SU-DHL-6 (cell line): ENCODE results near the gene MITF.

Experiments used
- H2AFZ ChIP-seq: fragments of 200-600 bp; sonication (generic); 2 replicates; pipeline ENCODE4 v1.6.1; 2014; ENCODE audit warnings: low read depth, mild to moderate bottlenecking, moderate library complexity, mixed read lengths, antibody characterized with exemption, low read length; ENCODE audit not compliant: severe bottlenecking
- H3F3A ChIP-seq: fragments of 200-600 bp; shearing (Covaris generic); 2 replicates; pipeline ENCODE4 v1.6.0; 2016; ENCODE audit warnings: antibody characterized with exemption, mild to moderate bottlenecking; ENCODE audit not compliant: insufficient read depth
- H3K27ac ChIP-seq: fragments of 200-600 bp; sonication (generic); 2 replicates; pipeline ENCODE4 v1.5.1; 2016; ENCODE audit warnings: low read depth, mild to moderate bottlenecking, low read length, moderate library complexity, mixed read lengths
- H3K27me3 ChIP-seq: fragments of 200-600 bp; sonication (generic), shearing (Covaris generic); 2 replicates; pipeline ENCODE4 v1.6.0; 2014; ENCODE audit warnings: mild to moderate bottlenecking, low read length
- H3K36me3 ChIP-seq: fragments of 200-600 bp; sonication (generic); 2 replicates; pipeline ENCODE4 v1.6.1; 2014; ENCODE audit warnings: mild to moderate bottlenecking, low read length, mixed read lengths
- H3K4me2 ChIP-seq: fragments of 300-600, 200-600 bp; shearing (Covaris generic), sonication (generic); 2 replicates; pipeline ENCODE4 v1.6.0; 2014; ENCODE audit warnings: low read length, low read depth, mild to moderate bottlenecking; ENCODE audit not compliant: poor library complexity, severe bottlenecking
- H3K4me3 ChIP-seq: fragments of 200-600 bp; sonication (generic); 2 replicates; pipeline ENCODE4 v1.5.1; 2014; ENCODE audit warnings: antibody characterized with exemption, low read length, mild to moderate bottlenecking, mixed read lengths; ENCODE audit not compliant: insufficient read depth, poor library complexity, severe bottlenecking
- H3K79me2 ChIP-seq: fragments of 200-600 bp; sonication (generic); 2 replicates; pipeline ENCODE4 v1.6.1; 2014; ENCODE audit warnings: mild to moderate bottlenecking, low read length, moderate library complexity; ENCODE audit not compliant: insufficient read depth
- H3K9ac ChIP-seq: fragments of 200-600 bp; sonication (generic); 2 replicates; pipeline ENCODE4 v1.7.0; 2014; ENCODE audit warnings: mild to moderate bottlenecking, low read length
- H3K9me2 ChIP-seq: fragments of 200-600 bp; sonication (generic); replicated peaks from 2 replicates; pipeline ENCODE4 v1.6.1; 2014; ENCODE audit warnings: low read length; ENCODE audit not compliant: insufficient read depth
- H3K9me3 ChIP-seq: fragments of 200-600 bp; sonication (generic); 2 replicates; pipeline ENCODE4 v1.6.1; 2014; ENCODE audit warnings: low read length, mixed read lengths; ENCODE audit not compliant: insufficient read depth
- H4K20me1 ChIP-seq: fragments of 200-600 bp; sonication (generic); 2 replicates; pipeline ENCODE4 v1.6.1; 2014; ENCODE audit warnings: low read depth, mild to moderate bottlenecking, antibody characterized with exemption, low read length, moderate library complexity, mixed read lengths
- CTCF ChIP-seq: fragments of 200-600 bp; sonication (generic); IDR thresholded peaks from one replicate; pipeline ENCODE4 v1.5.1; 2017; ENCODE audit warnings: antibody characterized with exemption, mild to moderate bottlenecking, low read length, moderate library complexity; ENCODE audit not compliant: insufficient read depth, poor library complexity, severe bottlenecking
- EZH2phosphoT487 ChIP-seq: fragments of 200-600 bp; sonication (generic), shearing (Covaris generic); conservative IDR thresholded peaks from 2 replicates; pipeline ENCODE4 v1.6.1; 2018; ENCODE audit warnings: mild to moderate bottlenecking, antibody characterized with exemption, low read length, moderate library complexity, mixed read lengths

The MITF gene

GRCh38 chr3:69710153-69710977 lies 28.9 kb upstream of the MITF start:
- no peak overlapping the region for H3K27ac ChIP-seq
- H3K79me2 ChIP-seq, result no peaks in the 10 kb centered on the region
- no peaks in the 10 kb centered on the region for H3K9me3 ChIP-seq
- no peak overlapping the region for H3K9ac ChIP-seq
- H3K4me3 ChIP-seq, result no peak overlapping the region
- no peaks in the 10 kb centered on the region for H3K36me3 ChIP-seq
- H3F3A ChIP-seq, result no peaks in the 10 kb centered on the region
- no peaks in the 10 kb centered on the region for H3K27me3 ChIP-seq
- TF ChIP-seq CTCF (no peak), EZH2phosphoT487 (no peak)
- no peaks in the 10 kb centered on the region for H4K20me1 ChIP-seq
- no peak overlapping the region for H2AFZ ChIP-seq
- no peak overlapping the region for H3K4me2 ChIP-seq
- H3K9me2 ChIP-seq, result no peaks in the 10 kb centered on the region

DNA sequence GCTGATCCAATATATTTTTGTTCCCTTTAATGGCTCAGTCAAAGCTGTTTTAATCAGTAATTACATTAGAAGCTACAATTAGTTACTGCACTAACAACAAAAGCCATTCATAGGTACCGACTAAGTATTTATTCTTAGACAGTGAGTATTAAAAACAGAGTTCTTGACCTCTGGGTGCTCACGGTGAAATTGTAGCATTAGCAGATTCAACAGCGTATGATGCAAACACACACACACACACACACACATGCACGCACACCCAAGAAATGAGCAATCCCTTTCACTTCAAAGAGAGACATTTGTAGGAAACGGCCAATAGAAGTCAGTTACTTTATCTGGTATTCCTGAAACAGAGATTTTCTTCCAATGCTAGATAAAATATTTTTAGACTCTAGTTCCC lies 27.0 kb upstream of the MITF start:
- H3F3A ChIP-seq, result no peaks in the 10 kb centered on the region
- no peak overlapping the region for H3K27ac ChIP-seq
- no peaks in the 10 kb centered on the region for H3K36me3 ChIP-seq
- no peak overlapping the region for H3K4me2 ChIP-seq
- TF ChIP-seq CTCF (no peak), EZH2phosphoT487 (no peak)
- H3K9me2 ChIP-seq, result no peaks in the 10 kb centered on the region
- no peaks in the 10 kb centered on the region for H3K9me3 ChIP-seq
- H3K27me3 ChIP-seq, result no peaks in the 10 kb centered on the region
- no peak overlapping the region for H3K4me3 ChIP-seq
- H4K20me1 ChIP-seq, result no peaks in the 10 kb centered on the region
- no peak overlapping the region for H3K9ac ChIP-seq
- no peaks in the 10 kb centered on the region for H3K79me2 ChIP-seq
- H2AFZ ChIP-seq, result no peak overlapping the region

DNA sequence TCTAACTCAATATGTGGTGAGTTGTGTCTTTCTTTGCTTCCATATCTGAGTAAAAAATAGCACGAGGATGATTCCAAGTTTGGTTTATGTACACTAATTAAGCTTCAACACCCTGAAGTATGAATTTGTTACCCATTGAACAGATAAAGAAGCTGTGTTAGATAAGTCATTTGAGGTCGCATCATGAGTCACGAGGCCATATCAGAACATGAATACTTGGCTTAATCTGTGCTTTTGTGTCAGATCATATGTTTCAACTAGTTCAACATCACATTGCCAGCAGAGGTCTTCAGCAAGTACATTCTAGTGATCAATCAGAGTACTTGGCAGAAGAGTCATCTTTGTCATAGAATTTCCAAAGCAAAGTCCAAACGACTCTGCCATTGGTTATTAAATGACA lies 26.3 kb upstream of the MITF start:
- H3K27me3 ChIP-seq, result no peaks in the 10 kb centered on the region
- no peak overlapping the region for H3K4me3 ChIP-seq
- no peak overlapping the region for H3K4me2 ChIP-seq
- no peaks in the 10 kb centered on the region for H4K20me1 ChIP-seq
- no peaks in the 10 kb centered on the region for H3K36me3 ChIP-seq
- no peak overlapping the region for H2AFZ ChIP-seq
- H3K79me2 ChIP-seq, result no peaks in the 10 kb centered on the region
- no peak overlapping the region for H3K27ac ChIP-seq
- no peaks in the 10 kb centered on the region for H3K9me2 ChIP-seq
- no peaks in the 10 kb centered on the region for H3K9me3 ChIP-seq
- no peak for TF ChIP-seq EZH2phosphoT487
- no peak overlapping the region for H3K9ac ChIP-seq
- no peaks in the 10 kb centered on the region for H3F3A ChIP-seq

- TF ChIP-seq CTCF (no peak), EZH2phosphoT487 (no peak)
- Histone ChIP-seq H4K20me1 (no peaks in the 10 kb centered on the region), H2AFZ (no peak overlapping the region), H3K36me3 (no peaks in the 10 kb centered on the region), H3K4me2 (no peak overlapping the region), H3F3A (no peaks in the 10 kb centered on the region), H3K9me2 (no peaks in the 10 kb centered on the region), H3K27me3 (no peaks in the 10 kb centered on the region), H3K4me3 (no peak overlapping the region), H3K9ac (no peak overlapping the region), H3K79me2 (no peaks in the 10 kb centered on the region), H3K27ac (no peak overlapping the region), H3K9me3 (no peaks in the 10 kb centered on the region)
Observed at GRCh38 chr3:69715204-69715603, 24.1 kb upstream of the MITF start.
